Keratinocyte (primary cell): ENCODE data around the gene GALNT13. TPM values are rescaled to one million over a fixed set of nuclear protein-coding genes. Genes with fewer than 3 reads are reported as not detected.

Experiments
- DNase-seq: peaks from one replicate; pipeline ENCODE4 v3.0.0-alpha.2; 2011; ENCODE audit warnings: low read depth, missing footprints, low spot score
- FAIRE-seq: peaks from 2 replicates; lab custom pipeline; 2011; peaks lifted over from hg19 to GRCh38; lab: Jason Lieb, UNC
- H2AFZ ChIP-seq: 2 replicates; pipeline ENCODE4 v1.6.0; 2012; ENCODE audit warnings: low read length, control low read depth, inconsistent platforms; ENCODE audit not compliant: control insufficient read depth
- H3K27ac ChIP-seq: 2 replicates; pipeline ENCODE4 v1.5.1; 2011; ENCODE audit warnings: low read length; ENCODE audit not compliant: control insufficient read depth, insufficient read depth
- H3K27me3 ChIP-seq: 3 replicates; pipeline ENCODE4 v1.6.0; 2011; ENCODE audit warnings: low read length; ENCODE audit not compliant: control insufficient read depth, insufficient read depth; ENCODE audit errors: extremely low read depth
- H3K36me3 ChIP-seq, 2 experiments: 2 replicates in 1 of 2; 3 replicates in 1 of 2; pipeline ENCODE4 v1.5.1; 2011; ENCODE audit warnings: low read length in 2 of 2, mild to moderate bottlenecking in 1 of 2; ENCODE audit not compliant: control insufficient read depth in 2 of 2, insufficient read depth in 2 of 2; ENCODE audit errors: extremely low read depth in 1 of 2
- H3K4me1 ChIP-seq: 3 replicates; pipeline ENCODE4 v1.5.1; 2011; ENCODE audit warnings: low read length; ENCODE audit not compliant: control insufficient read depth, insufficient read depth; ENCODE audit errors: extremely low read depth
- H3K4me2 ChIP-seq: 3 replicates; pipeline ENCODE4 v1.6.0; 2011; ENCODE audit warnings: low read depth, low read length; ENCODE audit not compliant: control insufficient read depth, insufficient read depth; ENCODE audit errors: extremely low read depth
- H3K4me3 ChIP-seq, 3 experiments: fragments of 200-600 bp in 1 of 3; sonication (generic) in 1 of 3; 2 replicates in 2 of 3; 3 replicates in 1 of 3; pipeline ENCODE4 v1.5.1; 2011 to 2016; ENCODE audit warnings: low read length in 3 of 3, mild to moderate bottlenecking in 3 of 3, control low read depth in 2 of 3, inconsistent platforms in 1 of 3, low read depth in 1 of 3, mixed read lengths in 1 of 3, mixed run types in 1 of 3, moderate library complexity in 1 of 3; ENCODE audit not compliant: control insufficient read depth in 2 of 3, insufficient read depth in 2 of 3; ENCODE audit errors: extremely low read depth in 1 of 3
- H3K79me2 ChIP-seq: 2 replicates; pipeline ENCODE4 v1.6.0; 2012; ENCODE audit warnings: low read length; ENCODE audit not compliant: control insufficient read depth, insufficient read depth
- H3K9ac ChIP-seq: 3 replicates; pipeline ENCODE4 v1.6.0; 2011; ENCODE audit warnings: low read length; ENCODE audit not compliant: control insufficient read depth, insufficient read depth; ENCODE audit errors: extremely low read depth
- H3K9me1 ChIP-seq: 3 replicates; pipeline ENCODE4 v1.6.0; 2011; ENCODE audit warnings: low read length; ENCODE audit not compliant: control insufficient read depth, insufficient read depth; ENCODE audit errors: extremely low read depth
- H3K9me3 ChIP-seq: 2 replicates; pipeline ENCODE4 v1.5.1; 2012; ENCODE audit warnings: low read depth, low read length; ENCODE audit not compliant: control insufficient read depth
- H4K20me1 ChIP-seq: 3 replicates; pipeline ENCODE4 v1.6.0; 2011; ENCODE audit warnings: low read length; ENCODE audit not compliant: control insufficient read depth, insufficient read depth; ENCODE audit errors: extremely low read depth
- CTCF ChIP-seq, 3 experiments: IDR thresholded peaks in 1 of 3; conservative IDR thresholded peaks in 1 of 3; optimal IDR thresholded peaks in 1 of 3; 2 replicates in 2 of 3; 3 replicates in 1 of 3; pipeline versions ENCODE3 to v1.5.1; 2011; ENCODE audit warnings: low read length in 3 of 3, mild to moderate bottlenecking in 3 of 3, moderate library complexity in 2 of 3, control low read depth in 1 of 3, inconsistent platforms in 1 of 3; ENCODE audit not compliant: insufficient read depth in 2 of 3; ENCODE audit errors: extremely low read depth in 1 of 3
- EZH2 ChIP-seq: IDR thresholded peaks from one replicate; pipeline ENCODE4 v1.6.1; 2012; ENCODE audit warnings: inconsistent platforms, mild to moderate bottlenecking, low read length, moderate library complexity
- dilution Hi-C: fragments of 300-500 bp; cut with MboI; formaldehyde crosslinking; loops from one replicate; pipeline ENCODE4 v1.7.0; 2020; ENCODE audit warnings: low sequenced_read_pairs; ENCODE audit not compliant: extremely low pct_ligation_motif_present
- polyA plus RNA-seq, 5 experiments: library from polyadenylated mRNA; depleted of rRNA in 3 of 5; stranded (reverse) in 3 of 5; stranded (forward) in 1 of 5; unstranded in 1 of 5; fragments of >200 nt; gene quantifications; 1 replicate in 1 of 5; 2 replicates in 3 of 5; 3 replicates in 1 of 5; pipeline versions ENCODE4 v1.2.1 to v1.2.3, GENCODE V29; 2011 to 2012; ENCODE audit warnings: missing spikeins in 2 of 5, low read depth in 1 of 5, low replicate concordance in 1 of 5

Gene GALNT13
- polyA plus RNA-seq, 1 donor (not counting 4 experiments of a cell fraction or from before 2014, with no cell fraction given), result not detected

GRCh38 chr2:154207288-154208047 lies 335.7 kb downstream of the GALNT13 start:
- Histone ChIP-seq H3K27ac (no peak overlapping the region), H3K9me3 (no peaks in the 10 kb centered on the region), H3K4me2 (no peak overlapping the region), H3K27me3 (no peaks in the 10 kb centered on the region), H2AFZ (no peak overlapping the region), H4K20me1 (no peaks in the 10 kb centered on the region), H3K36me3 (no peaks in the 10 kb centered on the region), H3K9me1 (no peaks in the 10 kb centered on the region), H3K9ac (no peak overlapping the region), H3K4me1 (no peaks in the 10 kb centered on the region), H3K79me2 (no peaks in the 10 kb centered on the region), H3K4me3 (no peak overlapping the region)
- dilution Hi-C loops, result no loop called here
- FAIRE-seq (no peak), DNase-seq (no peak)
- TF ChIP-seq EZH2, result no peak
- TF ChIP-seq CTCF (optimal IDR thresholded peaks at IDR 0.05 in 1 of 3, IDR thresholded peaks at IDR 0.05 in 1 of 3, conservative IDR thresholded peaks at IDR 0.05 in 1 of 3; ENCODE audit: extremely low read depth in 1 of 3, insufficient read depth in 2 of 3, low read length in 3 of 3), result no peak

- H3K4me1 ChIP-seq, result no peaks in the 10 kb centered on the region
- no peaks in the 10 kb centered on the region for H3K9me1 ChIP-seq
- no peak overlapping the region for H3K4me2 ChIP-seq
- DNase-seq, result no peak
- H4K20me1 ChIP-seq, result no peaks in the 10 kb centered on the region
- dilution Hi-C loops, result no loop called here
- H3K9ac ChIP-seq, result no peak overlapping the region
- no peaks in the 10 kb centered on the region for H3K79me2 ChIP-seq
- H3K4me3 ChIP-seq, result no peak overlapping the region
- no peak for FAIRE-seq
- H2AFZ ChIP-seq, result no peak overlapping the region
- no peaks in the 10 kb centered on the region for H3K27me3 ChIP-seq
- H3K36me3 ChIP-seq, result no peaks in the 10 kb centered on the region
- no peak for TF ChIP-seq CTCF (optimal IDR thresholded peaks at IDR 0.05 in 1 of 3, IDR thresholded peaks at IDR 0.05 in 1 of 3, conservative IDR thresholded peaks at IDR 0.05 in 1 of 3; ENCODE audit: extremely low read depth in 1 of 3, insufficient read depth in 2 of 3, low read length in 3 of 3)
- TF ChIP-seq EZH2, result no peak
- H3K9me3 ChIP-seq, result no peaks in the 10 kb centered on the region
- H3K27ac ChIP-seq, result no peak overlapping the region
These were observed 352.0 kb downstream of the GALNT13 start for GRCh38 chr2:154223726-154224125.
